Spleen (tissue), 7 donors: Measurements from ENCODE around the gene TM7SF3.

Experiments used
- POLR2A ChIP-seq, 3 donors: fragments of 450-650 bp; IDR thresholded peaks; one replicate each; pipeline ENCODE4 v1.5.1; 2017; ENCODE audit warnings: antibody characterized with exemption in 3 of 3, mild to moderate bottlenecking in 1 of 3
- POLR2AphosphoS5 ChIP-seq, 3 donors: sonication (generic); formaldehyde crosslinking; IDR thresholded peaks; one replicate each; pipeline ENCODE4 v1.5.1; 2017; ENCODE audit warnings: antibody characterized with exemption in 3 of 3
- TF ChIP-seq, protein P1 (sequence below), 11 experiments: fragments of 200-600 bp in 7 of 11; fragments of 450-650 bp in 4 of 11; sonication (generic) in 4 of 11; IDR thresholded peaks in 8 of 11; conservative IDR thresholded peaks in 3 of 11; 1 replicate in 7 of 11; 2 replicates in 4 of 11; pipeline versions ENCODE4 v1.4.0 to v1.8.0; 2016 to 2021; ENCODE audit warnings: antibody characterized with exemption in 11 of 11, inconsistent platforms in 4 of 11, mild to moderate bottlenecking in 1 of 11
- donor health status: DM: no; HTN: no; CAD: no; lungs with moderate emphysema.
- donor health status: DM: no; HTN: no; CAD: no.
- donor health status: DM: no; HTN: no; CAD: no.

DNA sequence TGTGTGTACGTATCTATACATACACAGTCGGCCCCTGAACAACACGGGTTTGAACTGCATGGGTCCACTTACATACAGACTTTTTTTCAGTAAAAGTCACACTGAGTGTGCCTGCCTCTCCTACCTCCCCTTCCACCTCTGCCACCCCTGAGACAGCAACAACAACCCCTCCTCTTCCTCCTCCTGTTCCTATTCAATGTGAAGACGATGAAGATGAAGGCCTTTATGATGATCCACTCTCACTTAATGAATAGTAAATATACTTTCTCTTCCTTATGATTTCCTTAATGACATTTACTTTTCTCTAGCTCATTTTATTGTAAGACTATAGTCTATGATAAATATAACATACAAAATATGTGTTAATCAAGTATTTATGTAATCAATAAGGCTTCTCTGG lies 25.5 kb downstream of the TM7SF3 start:
- TF ChIP-seq, protein P1, sequence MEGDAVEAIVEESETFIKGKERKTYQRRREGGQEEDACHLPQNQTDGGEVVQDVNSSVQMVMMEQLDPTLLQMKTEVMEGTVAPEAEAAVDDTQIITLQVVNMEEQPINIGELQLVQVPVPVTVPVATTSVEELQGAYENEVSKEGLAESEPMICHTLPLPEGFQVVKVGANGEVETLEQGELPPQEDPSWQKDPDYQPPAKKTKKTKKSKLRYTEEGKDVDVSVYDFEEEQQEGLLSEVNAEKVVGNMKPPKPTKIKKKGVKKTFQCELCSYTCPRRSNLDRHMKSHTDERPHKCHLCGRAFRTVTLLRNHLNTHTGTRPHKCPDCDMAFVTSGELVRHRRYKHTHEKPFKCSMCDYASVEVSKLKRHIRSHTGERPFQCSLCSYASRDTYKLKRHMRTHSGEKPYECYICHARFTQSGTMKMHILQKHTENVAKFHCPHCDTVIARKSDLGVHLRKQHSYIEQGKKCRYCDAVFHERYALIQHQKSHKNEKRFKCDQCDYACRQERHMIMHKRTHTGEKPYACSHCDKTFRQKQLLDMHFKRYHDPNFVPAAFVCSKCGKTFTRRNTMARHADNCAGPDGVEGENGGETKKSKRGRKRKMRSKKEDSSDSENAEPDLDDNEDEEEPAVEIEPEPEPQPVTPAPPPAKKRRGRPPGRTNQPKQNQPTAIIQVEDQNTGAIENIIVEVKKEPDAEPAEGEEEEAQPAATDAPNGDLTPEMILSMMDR (IDR thresholded peaks at IDR 0.05 in 8 of 11, conservative IDR thresholded peaks at IDR 0.05 in 3 of 11), result no peak
- no peak for TF ChIP-seq POLR2A (IDR thresholded peaks at IDR 0.05)
- no peak for TF ChIP-seq POLR2AphosphoS5 (IDR thresholded peaks at IDR 0.05)
